Psoas muscle (tissue), 8 donors: ENCODE data around the gene BLCAP. TPM values are rescaled to one million over a fixed set of nuclear protein-coding genes. Genes with fewer than 3 reads are reported as not detected.
"Not testable (repeated sequence)": the region's sequence is repeated elsewhere in the genome, so short reads cannot be mapped to it uniquely, and the experiment has no call there.

Experiments
- ATAC-seq, 4 donors: fragments of 200-7000 bp; cut with Tn5 transposase; one replicate each; pipeline ENCODE4 v1.9.1; 2020; ENCODE audit warnings: moderate library complexity in 3 of 4, mild to moderate bottlenecking in 2 of 4
- DNase-seq, 2 donors: peaks; one replicate each; pipeline ENCODE4 v3.0.0-alpha.2; 2020
- H3K27ac ChIP-seq: fragments of 200-600 bp; one replicate; pipeline ENCODE4 v1.8.0; 2022
- H3K27me3 ChIP-seq, 3 donors: fragments of 200-600 bp in 1 of 3; one replicate each; pipeline versions ENCODE4 v1.6.1 to v1.8.0; 2013 to 2022; ENCODE audit warnings: low read length in 2 of 3, mild to moderate bottlenecking in 2 of 3, moderate library complexity in 1 of 3; ENCODE audit not compliant: insufficient read depth in 3 of 3
- H3K36me3 ChIP-seq, 2 donors: fragments of 200-600 bp in 1 of 2; one replicate each; pipeline versions ENCODE4 v1.6.1 to v1.8.0; 2013 to 2022; ENCODE audit warnings: low read depth in 1 of 2, mild to moderate bottlenecking in 1 of 2, moderate library complexity in 1 of 2; ENCODE audit not compliant: insufficient read depth in 1 of 2
- H3K4me1 ChIP-seq: fragments of 200-600 bp; one replicate; pipeline ENCODE4 v1.8.0; 2022
- H3K4me3 ChIP-seq: fragments of 200-600 bp; one replicate; pipeline ENCODE4 v1.8.0; 2022; ENCODE audit warnings: mild to moderate bottlenecking
- H3K9me3 ChIP-seq: fragments of 200-600 bp; one replicate; pipeline ENCODE4 v1.8.0; 2022
- WGBS, 3 donors: extraction: QIAGEN DNeasy Blood & Tissue Kit; methylation state at CpG; one replicate each; pipeline versions ENCODE4 v1.1.6 to v1.1.7; 2013; 5-methylcytosine and 5-hydroxymethylcytosine counted together
- intact Hi-C, 2 donors: fragments of 100-400 bp; cut with DNase I; formaldehyde crosslinking; loops; one replicate each; pipeline versions ENCODE4 v1.11.0 to v1.14.2; 2022
- polyA plus RNA-seq, 3 donors: library from polyadenylated mRNA; stranded (reverse); fragments of 200-250 nt; gene quantifications; one replicate each; pipeline ENCODE4 v1.2.3, GENCODE V29; 2013
- total RNA-seq, 4 donors: library from RNA; stranded (reverse); fragmentation: NEBNext Ultra II Directional in 2 of 4; extraction: Animal tissue kit (Norgen Biotek cat#: 25700) in 2 of 4; gene quantifications; one replicate each; pipeline versions ENCODE4 v1.2.1 to v1.2.4, GENCODE V29; 2021 to 2023
- TF ChIP-seq, protein P1 (sequence below): fragments of 200-600 bp; IDR thresholded peaks from one replicate; pipeline ENCODE4 v1.8.0; 2022; ENCODE audit warnings: antibody characterized with exemption
- donor health status: healthy with polysubstance abuse.
- donor health status: DM: no; HTN: no; CAD: no; lungs with moderate emphysema.
- donor health status: Bipolar disorder and iron deficiency.
- donor health status: healthy.
- donor health status: DM: yes; HTN: yes; CAD: no.
- donor health status: DM: no; HTN: no; CAD: no.
- donor health status: DM: no; HTN: no; CAD: no.
- donor health status: DM: yes; HTN: yes; CAD: no.

BLCAP gene
- total and polyA plus RNA-seq, 7 donors = 267 to 656 (median 366) TPM

DNA sequence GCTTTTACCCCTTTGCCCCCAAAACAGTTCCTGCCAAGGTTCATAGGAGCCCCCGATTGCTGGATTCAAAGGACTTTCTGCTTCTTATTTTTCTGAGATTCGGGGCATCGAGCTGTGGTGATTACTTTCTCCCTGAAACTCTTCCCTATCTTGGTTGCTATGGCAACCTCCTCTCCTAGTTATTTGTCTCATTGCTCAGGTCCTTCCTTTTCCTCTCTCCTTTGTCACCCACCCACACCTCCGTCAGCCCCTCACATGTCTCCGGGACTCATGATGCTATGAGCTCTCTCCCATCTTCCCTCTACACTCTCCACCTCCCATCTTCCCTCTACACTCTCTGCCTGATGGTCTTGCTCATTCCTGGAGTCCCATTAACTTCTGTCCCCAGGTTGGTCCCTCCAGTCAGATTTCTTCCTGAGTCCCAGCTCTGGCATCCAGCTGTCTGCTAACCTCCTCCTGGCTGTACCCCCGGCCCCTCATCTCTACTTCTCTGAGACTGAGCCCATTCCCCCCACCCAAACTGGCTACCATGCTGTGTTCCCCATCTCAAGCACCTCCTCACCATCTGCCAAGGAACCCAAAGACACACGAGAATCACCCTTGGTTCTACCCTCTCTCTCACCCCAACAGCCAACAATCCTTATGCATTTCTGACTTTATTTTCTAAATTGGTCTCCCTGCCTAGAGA, 36.9 kb downstream of the BLCAP start:
- DNase-seq = no peak
- no peak overlapping the region for H3K27ac ChIP-seq
- peak in 1 of 4 donors; percentile 11 for ATAC-seq
- H3K27me3 ChIP-seq = no peaks in the 10 kb centered on the region
- H3K4me1 ChIP-seq = no peaks in the 10 kb centered on the region
- H3K4me3 ChIP-seq = no peak overlapping the region
- intact Hi-C loops = no loop called here
- peaks cover 0 to 10% of the 10 kb centered on the region in 2 donors for H3K36me3 ChIP-seq
- H3K9me3 ChIP-seq = no peaks in the 10 kb centered on the region
- TF ChIP-seq, protein P1, sequence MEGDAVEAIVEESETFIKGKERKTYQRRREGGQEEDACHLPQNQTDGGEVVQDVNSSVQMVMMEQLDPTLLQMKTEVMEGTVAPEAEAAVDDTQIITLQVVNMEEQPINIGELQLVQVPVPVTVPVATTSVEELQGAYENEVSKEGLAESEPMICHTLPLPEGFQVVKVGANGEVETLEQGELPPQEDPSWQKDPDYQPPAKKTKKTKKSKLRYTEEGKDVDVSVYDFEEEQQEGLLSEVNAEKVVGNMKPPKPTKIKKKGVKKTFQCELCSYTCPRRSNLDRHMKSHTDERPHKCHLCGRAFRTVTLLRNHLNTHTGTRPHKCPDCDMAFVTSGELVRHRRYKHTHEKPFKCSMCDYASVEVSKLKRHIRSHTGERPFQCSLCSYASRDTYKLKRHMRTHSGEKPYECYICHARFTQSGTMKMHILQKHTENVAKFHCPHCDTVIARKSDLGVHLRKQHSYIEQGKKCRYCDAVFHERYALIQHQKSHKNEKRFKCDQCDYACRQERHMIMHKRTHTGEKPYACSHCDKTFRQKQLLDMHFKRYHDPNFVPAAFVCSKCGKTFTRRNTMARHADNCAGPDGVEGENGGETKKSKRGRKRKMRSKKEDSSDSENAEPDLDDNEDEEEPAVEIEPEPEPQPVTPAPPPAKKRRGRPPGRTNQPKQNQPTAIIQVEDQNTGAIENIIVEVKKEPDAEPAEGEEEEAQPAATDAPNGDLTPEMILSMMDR = no peak
- WGBS, 3 donors = 86 to 90% (median 90%) methylated on average over 7 of the region's 7 CpGs

DNA sequence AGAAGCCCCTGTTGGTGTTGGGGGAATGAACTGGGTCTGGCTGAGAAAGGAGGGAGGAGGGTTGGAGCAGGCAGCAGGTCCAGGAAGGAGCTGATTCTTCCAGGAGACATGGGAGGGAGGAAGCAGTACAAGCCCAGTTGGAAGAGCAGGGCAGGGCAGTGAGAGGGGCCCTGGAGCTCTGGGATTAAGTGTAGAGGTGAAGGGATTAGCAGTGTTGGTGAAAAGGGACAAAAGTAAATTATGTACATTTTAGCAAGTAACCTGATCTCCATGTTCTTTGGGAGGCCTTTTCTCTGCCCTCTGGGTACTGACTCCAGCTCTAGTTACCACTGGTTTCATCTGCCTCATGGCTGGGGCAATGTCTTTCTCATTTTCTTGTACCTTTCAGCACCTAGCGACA, 41.5 kb downstream of the BLCAP start:
- H3K4me3 ChIP-seq, H3K4me1 ChIP-seq, H3K36me3 ChIP-seq, ATAC-seq, H3K27ac ChIP-seq, H3K27me3 ChIP-seq, H3K9me3 ChIP-seq, intact Hi-C loops, DNase-seq: not testable (repeated sequence)
- WGBS, 3 donors = 88 to 95% (median 93%) methylated on average over 1 of the region's 1 CpG

DNA sequence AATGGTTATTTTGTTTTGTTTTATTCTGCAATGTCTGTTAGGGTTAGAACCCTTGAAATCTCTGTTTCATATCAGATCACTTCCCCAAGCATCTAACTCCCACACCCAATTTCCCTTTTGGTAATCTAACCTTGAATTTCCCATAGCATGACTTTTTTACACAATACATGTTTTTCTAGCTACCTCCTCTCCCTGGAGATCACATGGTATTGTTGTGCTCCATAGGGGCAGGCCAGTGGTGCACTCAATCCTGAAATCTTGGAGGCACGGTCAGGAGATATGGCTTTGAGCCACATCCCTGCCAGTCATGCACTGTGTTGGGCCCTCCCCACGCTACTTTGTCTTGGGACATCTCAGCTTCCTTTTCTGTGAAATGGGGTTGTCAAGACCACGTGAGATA, 43.3 kb downstream of the BLCAP start:
- Histone ChIP-seq H3K27ac (no peak overlapping the region), H3K27me3 (peaks cover 0 to 8% (median 0%) of the 10 kb centered on the region in 3 donors), H3K9me3 (no peaks in the 10 kb centered on the region), H3K4me1 (no peaks in the 10 kb centered on the region), H3K4me3 (no peak overlapping the region), H3K36me3 (no peaks in the 10 kb centered on the region)
- intact Hi-C loops = no loop called here
- TF ChIP-seq, protein P1 = no peak
- WGBS, 3 donors = 60 to 69% (median 61%) methylated on average over 3 of the region's 3 CpGs
- no peak for DNase-seq
- ATAC-seq = no peak

DNA sequence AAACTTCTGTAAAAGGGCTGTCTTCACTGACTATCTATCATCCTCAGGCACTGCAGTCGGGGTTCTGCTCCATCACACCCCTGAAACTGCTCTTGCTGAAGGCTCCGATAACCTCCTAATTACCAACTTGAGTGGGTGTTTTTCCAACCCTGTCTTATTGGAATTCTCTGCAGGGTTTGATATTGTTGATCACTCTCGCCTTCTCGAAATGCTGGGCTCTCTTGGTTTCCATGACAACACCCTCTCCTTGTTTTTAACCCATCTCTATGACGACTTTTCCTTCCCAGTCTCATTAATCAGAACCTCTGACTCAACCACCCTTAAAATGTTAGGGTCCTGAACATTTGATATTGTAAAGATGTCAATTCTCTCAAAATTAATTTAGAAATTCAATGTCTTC, 46.1 kb downstream of the BLCAP start:
- Histone ChIP-seq H3K27me3 (peaks cover 0 to 8% (median 0%) of the 10 kb centered on the region in 3 donors), H3K4me3 (no peak overlapping the region), H3K4me1 (no peaks in the 10 kb centered on the region), H3K36me3 (no peaks in the 10 kb centered on the region), H3K27ac (no peak overlapping the region), H3K9me3 (no peaks in the 10 kb centered on the region)
- no peak for ATAC-seq
- TF ChIP-seq, protein P1 = no peak
- 91 to 94% (median 92%) methylated on average over 5 of the region's 5 CpGs for WGBS, 3 donors
- DNase-seq = no peak
- intact Hi-C loops = no loop called here

DNA sequence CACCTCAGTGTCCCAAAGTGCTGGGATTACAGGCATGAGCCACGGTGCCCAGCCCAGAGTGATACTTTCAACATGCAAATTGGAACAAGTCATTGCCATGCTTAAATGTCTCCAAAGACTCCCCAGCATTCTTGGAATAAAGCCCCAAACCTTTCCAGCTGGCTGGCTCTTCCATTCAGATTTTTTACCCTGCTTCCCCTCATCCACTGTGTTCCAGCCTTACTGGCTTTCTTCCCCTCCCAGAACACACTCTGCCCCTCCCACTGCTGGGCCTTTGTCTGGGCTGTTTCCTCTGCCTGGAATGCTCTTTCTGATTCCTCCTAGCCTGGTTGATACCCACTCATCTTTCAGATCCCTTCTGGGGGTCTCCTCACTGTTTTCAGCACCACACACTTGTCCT, 46.8 kb downstream of the BLCAP start:
- Histone ChIP-seq H3K9me3 (no peaks in the 10 kb centered on the region), H3K27me3 (peaks cover 0 to 8% (median 0%) of the 10 kb centered on the region in 3 donors), H3K4me1 (no peaks in the 10 kb centered on the region), H3K27ac (no peak overlapping the region), H3K4me3 (no peak overlapping the region), H3K36me3 (no peaks in the 10 kb centered on the region)
- intact Hi-C loops = no loop called here
- TF ChIP-seq, protein P1 = no peak
- no peak for ATAC-seq
- no peak for DNase-seq
- WGBS, 3 donors = 14 to 40% (median 22%) methylated on average over 1 of the region's 1 CpG
